ENCODE measurements around the gene CERS6.

CERS6 gene

DNA sequence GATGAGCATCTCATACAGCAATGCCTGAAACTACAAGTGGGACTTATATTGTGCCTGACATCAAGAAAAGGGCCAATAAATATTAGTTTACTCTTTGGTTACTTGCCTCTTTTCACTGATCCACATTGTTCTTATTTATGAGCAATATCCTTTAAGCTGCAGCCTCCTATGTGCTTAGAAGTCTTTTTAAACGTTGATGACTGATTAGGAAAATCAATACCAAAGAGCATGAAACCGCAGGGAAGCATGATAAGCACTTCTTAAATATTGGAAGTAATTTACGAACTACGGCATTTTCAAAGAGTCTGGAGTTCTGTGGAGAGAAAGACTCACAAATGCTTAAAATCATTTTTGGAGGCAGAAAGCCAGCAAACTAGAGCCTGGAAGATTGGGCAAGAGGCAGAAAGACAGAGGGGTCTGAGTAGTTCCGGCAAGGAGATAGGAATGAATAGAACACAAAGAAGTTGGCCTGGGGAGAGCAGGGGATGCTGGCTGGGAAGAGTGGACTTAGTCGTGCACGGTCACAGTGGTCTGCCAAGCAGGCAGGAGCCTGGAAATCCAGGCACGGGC lies 223.8 kb downstream of the CERS6 start:
- DNase-seq, result no peak

DNA sequence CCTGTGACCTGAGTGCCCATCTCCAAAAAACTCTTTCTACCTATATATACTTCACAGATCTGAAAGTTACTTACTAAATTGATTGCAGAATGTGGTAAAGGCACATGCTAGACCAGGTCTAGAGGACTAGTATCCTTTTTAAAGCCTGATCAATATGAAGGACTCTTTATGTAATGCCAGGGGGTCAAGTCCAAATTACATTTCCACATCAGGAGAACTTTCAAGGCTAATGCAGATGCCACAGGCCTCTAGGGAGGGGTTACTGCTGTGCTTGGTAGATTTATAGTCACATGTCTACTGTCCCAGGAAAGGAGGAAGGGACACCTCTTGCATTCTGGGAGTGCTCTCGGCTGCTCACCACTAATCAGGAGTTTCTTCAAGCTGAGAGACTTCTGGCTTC lies 227.9 kb downstream of the CERS6 start:
- DNase-seq, result no peak

DNA sequence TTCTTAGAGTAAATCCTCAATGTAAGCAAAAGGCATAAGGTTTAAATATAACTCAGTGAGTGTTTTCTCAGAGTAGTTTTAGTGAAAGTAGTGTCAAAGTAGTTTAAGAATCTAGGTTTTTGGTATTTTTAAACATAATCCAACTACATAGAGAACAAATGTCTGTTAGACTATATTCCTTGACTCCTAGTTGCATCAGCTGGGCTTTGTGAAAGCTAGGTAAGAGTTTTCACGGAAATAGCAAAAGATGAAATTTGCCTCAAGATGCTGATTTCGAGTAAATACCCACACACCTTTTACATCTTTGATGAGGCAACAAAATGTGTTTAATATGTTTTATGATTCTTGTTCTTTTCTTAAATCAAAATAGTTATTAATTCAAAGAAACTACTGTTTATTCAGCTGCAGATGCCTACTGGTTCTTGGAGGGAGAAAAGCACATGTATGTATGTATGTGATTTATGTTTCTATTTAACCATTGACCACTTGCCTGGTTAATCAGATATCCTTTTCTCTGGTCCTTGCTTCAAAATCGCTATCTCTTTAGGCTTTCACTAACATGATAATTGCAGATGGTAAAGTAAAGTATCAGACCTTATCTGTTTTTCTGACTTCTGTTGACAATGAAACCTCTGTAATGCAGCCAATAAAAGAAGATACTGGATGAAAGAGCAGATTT lies 229.0 kb downstream of the CERS6 start:
- no peak for DNase-seq

DNA sequence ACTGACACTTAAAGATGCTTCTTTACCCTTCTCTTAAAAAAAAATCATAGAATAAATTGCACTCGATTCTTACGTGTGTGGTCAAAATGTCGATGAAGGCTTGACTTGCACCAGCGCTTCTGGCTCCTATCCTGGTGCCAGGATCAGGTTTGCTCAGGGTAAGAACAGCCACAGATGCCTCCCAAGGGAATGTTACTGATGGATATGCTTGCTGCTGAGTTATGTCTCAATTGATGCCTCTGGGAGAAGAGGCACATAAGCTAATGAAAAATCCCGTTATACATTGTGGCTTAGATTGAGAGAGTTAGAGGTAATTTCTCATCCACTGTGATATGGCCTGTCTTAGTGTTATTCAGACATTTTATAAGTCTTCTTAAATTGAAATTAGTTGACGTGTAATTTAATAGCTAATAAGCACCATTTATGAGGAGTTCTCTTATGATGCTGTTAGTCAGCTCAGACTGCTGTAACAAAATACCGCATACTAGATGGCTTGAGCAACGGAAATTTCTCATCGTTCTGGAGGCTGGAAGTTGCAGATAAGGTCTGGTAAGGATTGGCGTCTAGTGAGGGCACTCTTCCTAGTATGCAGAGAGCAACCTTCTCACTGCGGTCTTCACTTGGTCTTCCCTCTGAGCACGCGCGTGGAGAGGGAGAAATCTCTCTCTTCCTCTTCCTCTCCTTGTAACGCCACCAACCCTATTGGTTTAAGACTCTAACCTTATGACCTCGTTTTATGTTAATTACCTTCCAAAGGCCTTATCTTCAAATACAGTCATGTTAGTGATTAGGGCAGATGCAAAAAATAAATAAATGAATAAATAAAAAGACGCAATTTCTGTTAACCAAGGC lies 229.8 kb downstream of the CERS6 start:
- DNase-seq, result no peak

DNA sequence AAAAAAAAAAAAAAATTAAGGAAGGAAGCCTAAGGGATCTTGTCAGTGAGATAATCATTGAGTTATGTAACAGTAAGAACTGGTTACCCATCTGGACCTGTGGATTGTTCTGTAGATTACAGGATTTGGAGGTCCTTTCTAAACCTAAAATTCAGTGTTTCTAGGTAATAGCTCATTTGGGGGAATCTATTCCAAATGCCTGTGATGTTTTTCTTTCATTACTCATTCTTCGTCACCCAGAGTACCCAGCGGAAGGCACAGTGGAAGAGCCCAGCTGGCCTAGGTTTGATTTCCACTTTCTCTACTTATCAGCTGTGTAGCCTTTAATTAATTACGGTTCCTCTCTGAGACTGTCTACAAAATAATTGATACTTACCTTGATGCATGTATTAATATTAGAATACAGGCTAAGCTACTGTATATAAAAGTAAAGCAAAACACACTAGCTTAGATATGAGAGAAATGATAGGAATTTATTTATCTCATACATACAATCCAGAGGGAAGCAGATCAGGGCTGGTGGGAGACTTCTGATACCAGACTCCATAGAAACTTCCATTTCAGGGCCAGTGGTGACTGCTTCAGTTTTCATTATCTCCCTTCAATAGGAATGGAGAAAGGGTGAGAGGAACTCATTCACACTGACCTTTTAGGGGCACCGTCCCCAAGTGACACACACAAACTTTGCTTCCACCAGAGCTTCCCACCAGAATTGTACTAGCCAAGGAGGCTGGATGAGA lies 230.6 kb downstream of the CERS6 start:
- no peak for DNase-seq

DNA sequence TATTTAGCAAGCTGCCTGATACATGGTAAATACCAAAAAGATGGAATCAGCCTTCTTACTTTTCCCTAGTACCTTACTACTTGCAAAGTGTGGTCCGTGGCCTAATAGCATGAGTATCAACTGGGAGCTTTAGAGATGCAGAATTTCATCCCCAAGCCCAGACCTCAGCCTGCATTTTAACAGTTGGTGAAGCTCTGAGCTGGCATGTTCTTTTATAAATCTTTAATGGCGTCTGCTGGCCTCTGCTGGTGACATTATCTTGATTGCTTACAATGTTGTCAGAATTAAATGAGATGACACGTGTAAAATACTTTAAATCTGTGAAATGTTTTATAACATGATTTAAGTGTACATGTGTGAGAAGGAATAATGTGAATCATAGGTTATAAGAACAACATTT lies 231.2 kb downstream of the CERS6 start:
- DNase-seq, result peak; percentile 20

DNA sequence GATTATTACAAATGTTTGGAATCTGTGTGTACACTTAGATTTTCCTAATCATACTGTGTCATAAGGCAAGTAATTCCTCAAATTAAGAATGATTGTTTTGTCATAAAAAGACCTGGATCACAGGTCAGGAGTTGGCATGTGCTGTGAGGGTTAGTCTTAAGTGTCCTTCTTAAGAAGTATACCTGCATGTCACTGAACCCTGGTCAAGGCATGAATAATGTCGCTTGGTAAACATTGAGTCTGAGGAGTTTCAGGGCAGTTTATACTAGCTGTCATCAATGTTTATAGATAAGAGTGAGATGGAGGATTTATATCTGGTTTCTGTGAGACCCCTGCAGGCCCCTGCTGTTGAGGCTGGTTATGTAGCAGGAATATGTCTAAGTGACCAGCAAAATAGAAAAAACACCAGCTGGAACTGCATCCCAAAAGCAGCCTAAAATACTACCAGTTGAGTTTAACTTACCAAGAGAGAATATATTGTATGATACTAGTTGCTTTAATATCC lies 234.4 kb downstream of the CERS6 start:
- DNase-seq, result no peak

DNA sequence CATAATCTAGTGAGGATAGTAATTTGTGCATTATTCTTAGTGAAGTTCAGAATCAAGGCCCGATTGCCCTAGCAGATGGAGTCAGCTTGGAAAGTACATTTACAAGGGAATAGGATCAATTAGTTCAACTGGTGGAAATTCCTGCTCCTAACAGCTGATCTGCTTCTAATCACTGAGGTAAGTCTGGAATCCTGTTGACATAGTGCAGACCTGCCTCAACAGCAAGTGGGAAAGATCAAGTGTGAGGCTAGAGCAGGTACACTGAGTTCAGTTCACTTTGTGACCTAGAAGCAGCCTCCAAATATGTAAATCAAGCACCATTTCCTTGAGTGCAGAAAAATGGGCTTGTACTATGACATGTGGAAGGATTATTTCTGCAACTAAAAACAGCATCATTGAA lies 235.1 kb downstream of the CERS6 start:
- no peak for DNase-seq

DNA sequence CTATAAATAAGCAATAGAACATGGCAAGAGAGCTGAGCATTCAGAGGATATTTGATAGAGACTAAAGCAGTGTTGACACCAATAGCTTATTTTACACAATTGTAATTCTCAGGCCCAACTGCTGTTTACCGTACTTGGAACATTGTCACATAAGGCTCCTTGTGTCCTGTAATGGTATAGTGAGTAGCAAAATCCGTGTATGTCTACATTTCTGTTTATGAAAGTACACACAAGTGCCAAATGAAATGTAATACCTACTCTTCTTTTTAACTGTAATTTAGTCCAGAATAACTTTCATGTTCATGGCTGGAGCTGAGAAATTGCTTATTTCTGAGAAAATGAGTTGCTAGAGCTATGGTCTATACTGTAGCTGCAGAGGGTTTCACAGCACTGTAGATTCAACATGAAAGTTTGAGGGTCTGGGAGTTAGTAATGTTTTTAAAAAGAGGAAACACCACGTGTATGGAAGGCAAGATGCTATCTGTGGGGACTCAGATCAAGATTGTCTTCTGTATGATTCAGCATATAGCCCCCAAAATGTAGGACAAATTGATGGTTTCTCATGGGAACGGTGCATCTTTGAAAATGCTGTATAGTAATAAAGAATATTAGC lies 236.2 kb downstream of the CERS6 start:
- no peak for DNase-seq

DNA sequence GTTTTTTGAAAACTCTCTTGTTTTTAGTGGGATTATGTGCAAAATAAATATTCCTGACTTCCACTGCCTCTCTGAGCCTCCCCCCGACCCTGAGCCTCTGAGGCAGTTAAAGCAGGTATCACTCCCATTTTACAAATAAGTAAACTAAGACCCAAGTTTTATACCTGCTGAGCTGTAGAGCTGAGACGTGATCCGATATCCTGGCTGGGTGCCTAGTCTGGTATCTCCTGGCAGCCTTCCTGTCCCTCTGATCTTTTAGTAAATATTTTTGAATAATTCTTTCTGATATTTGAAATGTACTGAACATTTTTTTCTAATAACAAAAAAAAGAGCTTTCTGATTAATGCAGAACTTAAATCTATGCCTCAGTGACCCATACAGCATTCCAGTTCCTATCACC lies 238.1 kb downstream of the CERS6 start:
- no peak for DNase-seq

DNA sequence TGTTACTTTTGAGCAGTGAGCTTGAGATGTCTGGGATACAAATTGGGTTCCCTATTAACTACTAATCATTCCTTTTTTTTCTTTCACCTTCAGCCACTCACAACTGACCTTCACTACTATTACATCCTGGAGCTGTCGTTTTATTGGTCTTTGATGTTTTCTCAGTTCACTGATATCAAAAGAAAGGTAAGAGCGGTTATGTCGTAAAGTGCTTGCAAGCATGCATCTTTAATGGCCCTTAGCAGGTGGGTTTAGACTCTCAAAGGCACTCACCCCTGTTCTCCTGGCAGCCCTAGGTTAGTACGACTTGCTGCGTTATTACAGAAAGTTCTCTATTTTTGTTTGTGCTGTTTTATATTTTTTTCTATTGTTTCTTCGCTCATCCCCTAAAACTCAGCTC lies 238.8 kb downstream of the CERS6 start:
- DNase-seq, result no peak

DNA sequence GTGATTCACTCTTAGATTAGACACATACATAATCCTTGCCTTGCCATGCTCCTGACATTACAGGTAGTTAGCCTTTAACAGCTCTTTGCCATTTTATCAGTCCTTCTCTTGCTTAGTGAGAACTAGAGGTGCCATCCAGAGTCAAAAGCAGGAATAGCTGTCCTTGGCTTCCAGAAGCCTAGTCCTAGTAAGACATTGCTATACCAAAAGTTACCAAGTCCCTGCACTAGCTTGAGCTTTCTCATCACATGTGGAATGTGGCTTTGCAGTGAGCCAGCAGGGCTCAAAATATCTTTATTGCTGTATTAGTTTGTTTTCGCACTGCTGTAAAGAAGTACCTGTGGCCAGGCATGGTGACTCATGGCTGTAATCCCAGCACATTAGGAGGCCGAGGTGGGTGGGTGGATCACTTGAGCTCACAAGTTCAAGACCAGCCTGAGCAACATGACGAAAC lies 241.6 kb downstream of the CERS6 start:
- no peak for DNase-seq

DNA sequence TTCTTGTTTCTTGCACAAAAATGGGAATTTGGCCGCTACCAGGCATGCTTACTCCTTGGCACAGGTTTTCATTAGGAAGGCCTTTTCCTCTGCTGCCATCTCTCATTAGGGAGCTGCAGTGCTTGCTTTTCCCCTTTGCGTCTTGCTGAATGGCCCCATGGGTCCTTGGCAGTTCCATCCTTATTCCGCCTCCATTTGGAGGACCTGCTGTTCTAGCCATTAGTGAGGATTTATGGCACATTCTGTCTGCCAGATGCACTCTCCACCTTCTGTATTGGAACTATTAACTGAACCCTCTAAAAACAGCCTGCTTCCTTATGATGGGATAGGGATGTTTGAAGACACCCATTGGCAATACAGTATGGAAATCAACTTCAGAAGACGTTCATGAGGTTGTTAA lies 242.9 kb downstream of the CERS6 start:
- DNase-seq, result no peak

DNA sequence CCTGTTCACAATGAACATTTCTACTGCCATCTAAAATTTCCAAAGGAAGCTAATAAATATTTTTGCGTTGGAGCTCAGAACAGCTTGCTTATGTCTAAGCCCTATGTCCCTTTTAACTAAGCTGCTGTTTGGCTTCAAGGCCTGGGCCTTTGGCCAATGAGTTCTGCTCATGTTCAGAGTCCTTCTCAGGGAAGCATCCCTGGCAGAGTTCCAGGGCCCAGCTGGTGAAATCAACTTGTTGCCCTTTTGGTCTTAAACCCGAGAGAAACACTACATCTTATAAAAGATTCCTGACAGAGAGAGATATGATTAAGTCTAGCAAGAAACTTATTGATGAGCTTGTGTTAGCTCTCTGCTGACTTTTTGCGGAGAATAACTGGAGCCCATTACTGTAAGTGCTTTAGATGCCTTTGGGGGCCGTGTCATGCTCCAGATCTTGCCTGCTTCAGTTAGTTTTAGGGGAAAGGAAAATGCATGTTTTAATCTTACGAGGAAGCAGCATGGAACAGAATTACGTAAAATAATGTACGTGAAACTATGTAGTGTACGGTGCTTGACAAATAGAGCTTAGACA lies 243.9 kb downstream of the CERS6 start:
- DNase-seq, result no peak

DNA sequence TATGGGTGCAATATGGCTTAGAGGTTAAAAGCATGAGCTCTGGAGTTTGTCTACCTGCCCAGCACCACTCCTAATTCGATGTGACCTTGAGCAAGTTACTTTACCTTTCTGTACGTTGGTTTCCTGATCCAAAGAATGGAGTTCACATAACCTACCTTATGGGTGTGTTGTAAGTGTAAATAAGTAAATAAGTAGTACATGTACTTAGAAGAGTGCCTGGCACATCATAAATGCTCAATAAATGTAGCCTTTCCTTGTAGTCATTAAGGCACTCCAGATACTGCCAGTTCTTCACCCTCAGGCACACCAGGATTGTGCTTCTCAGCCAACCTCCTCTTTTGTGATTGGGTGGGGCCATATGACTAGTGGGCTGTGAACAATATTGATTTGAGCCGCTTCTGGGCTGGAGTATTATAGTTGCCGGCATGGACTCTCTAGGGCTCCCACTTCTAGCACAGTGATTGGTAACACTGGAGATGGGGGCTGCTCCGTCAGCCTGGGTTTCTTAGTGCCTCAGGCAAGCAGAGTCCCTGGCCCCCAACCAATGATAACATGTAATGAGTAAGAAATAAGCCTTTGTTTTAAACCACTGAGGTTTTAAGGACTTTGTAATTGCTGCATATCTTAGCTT lies 244.7 kb downstream of the CERS6 start:
- DNase-seq, result no peak

DNA sequence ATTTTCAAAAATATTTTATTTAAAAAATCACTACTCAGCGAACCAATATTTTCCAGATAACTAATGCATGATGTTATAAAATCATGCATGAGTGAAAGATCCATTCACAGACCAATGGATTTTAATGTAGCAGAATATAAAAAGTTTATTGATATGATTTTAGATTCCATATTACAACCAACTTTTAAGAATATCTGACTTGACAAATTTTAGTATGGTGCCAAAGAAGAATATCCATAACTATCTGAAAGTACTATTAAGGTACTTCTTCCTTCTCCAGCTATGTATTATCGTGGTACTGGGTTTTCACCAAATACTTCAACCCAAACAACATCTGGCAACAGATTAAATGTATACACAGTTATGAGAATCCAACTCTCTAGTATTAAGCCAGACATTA lies 246.5 kb downstream of the CERS6 start:
- no peak for DNase-seq

DNA sequence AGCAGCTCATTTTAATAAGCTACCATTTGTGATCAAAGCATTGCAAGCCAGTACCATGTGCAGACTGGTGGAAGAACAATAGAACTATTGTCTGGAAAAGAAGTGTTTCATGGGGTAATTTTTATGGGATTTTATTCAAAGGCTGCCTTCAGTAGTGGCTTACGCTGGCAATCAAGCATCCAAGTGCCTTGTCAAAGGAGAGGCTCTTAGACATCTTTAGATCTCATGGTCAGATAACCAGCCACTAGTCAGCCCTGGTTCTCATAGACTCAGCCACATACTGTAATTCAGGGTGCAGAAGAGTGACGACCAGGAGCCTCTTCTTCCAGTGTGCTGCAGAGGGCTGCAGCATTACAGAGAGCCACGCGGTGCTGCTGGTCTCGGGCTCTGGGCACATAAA lies 247.9 kb downstream of the CERS6 start:
- no peak for DNase-seq

DNA sequence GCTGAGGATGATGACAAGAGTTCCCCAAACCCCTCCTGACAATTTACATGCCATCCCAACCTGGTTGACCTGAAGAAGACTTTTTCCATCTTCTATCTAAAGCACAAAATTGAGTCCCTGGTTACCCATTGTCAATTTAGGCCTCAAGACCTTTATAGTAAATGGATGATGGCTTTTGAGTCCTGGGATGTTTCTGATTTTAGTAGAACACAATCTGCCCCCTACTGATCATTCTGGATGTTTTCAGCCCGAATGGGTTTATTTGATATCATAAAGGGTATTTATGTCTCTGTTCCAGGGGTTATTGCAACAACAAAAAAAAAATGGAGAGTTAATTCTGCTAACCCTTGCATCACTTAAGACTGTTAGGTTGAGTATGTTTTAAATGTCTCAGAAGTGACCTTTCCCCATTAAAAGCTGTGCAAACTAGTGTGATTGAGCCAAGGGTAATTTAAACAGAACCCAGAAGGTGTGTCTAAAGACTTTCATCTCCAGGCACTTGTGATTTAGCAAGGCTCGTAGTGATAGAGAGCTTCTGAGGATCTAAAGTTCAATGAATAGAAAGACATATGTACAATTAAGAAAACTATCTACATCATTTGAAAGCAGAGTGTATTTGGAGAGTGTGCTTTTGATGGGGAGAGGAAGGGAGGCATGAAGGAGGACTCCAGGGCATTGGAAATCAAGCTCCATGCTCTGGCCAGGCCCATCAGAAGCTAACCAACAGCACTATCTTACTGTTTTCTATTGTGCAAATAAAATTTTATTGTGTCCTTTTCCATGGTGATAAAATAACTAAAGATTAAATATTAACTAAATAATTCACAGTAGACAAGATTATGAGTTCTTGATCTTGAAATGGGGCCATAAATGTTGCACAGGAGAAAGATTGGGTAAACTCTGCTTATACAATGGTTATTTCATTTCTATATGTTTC lies 249.7 kb downstream of the CERS6 start:
- no peak for DNase-seq

DNA sequence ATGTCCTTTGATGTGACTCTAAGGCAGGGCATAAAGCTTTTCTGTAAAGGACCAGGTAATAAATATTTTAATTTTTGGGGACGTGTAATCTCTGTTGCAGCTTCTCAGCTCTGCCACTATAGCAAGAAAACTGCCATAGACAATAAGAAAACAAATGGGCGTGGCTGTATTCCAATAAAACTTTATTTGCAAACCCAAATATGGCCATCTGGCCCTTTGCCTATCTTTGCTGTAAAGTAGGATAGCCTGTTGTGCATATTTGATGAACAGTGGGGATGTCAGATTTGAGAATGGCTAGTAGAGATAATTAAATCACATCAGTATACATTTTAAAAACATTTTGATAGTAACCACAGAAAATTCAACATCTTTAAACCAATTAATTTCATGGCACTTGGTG lies 250.7 kb downstream of the CERS6 start:
- DNase-seq, result no peak

DNA sequence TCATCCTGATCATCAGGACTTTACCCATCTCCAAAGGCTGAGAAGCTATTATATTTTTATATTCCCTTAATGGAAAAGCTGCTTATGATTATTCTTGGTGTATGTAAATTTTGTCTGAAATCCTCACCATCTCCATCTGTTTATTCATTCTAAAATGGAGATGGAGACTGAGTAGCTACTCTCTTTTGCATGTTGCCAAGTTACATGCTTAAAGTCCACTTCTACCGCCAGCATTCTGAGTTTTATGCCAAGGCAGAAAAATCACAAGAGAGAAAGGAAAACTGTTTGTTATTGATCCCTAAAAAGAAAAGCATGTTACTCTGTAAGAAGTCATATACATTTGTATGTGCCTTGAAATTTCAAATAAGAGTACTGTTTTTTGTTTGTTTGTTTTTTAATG lies 252.0 kb downstream of the CERS6 start:
- no peak for DNase-seq

Measured in activated CD8-positive, alpha-beta memory T cell treated with anti-CD3 and anti-CD28 coated beads, Interleukin-2, amount 50 U/mL, for 4 hours (primary cell).